ES-I3 (cell line): ENCODE results near the gene ATRN.
A peak's percentile ranks its signal among the peaks of the same experiment; 100 is the strongest.
"Not testable (repeated sequence)": the region's sequence is repeated elsewhere in the genome, so short reads cannot be mapped to it uniquely, and the experiment has no call there.

ENCODE experiments used
- H3K36me3 ChIP-seq: 2 replicates; pipeline ENCODE4 v1.6.1; 2013; ENCODE audit warnings: mild to moderate bottlenecking, low read length, control low read depth, moderate library complexity; ENCODE audit not compliant: insufficient read depth
- H3K4me1 ChIP-seq: 2 replicates; pipeline ENCODE4 v1.6.1; 2013; ENCODE audit warnings: mild to moderate bottlenecking, control low read depth, low read length; ENCODE audit not compliant: insufficient read depth
- H3K9ac ChIP-seq: 2 replicates; pipeline ENCODE4 v1.6.1; 2013; ENCODE audit warnings: low read depth, mild to moderate bottlenecking, low read length, moderate library complexity
- H3K9me3 ChIP-seq: 2 replicates; pipeline ENCODE4 v1.6.1; 2013; ENCODE audit warnings: mild to moderate bottlenecking, low read length, moderate library complexity; ENCODE audit not compliant: control insufficient read depth, insufficient read depth

Gene ATRN

GRCh38 chr20:3452690-3453089, 18.1 kb upstream of the ATRN start:
- H3K9me3 ChIP-seq, result no peaks in the 10 kb centered on the region
- H3K4me1 ChIP-seq, result peaks cover 3% of the 10 kb centered on the region; the same call in 1 of the 2 replicates
- H3K36me3 ChIP-seq, result no peaks in the 10 kb centered on the region
- no peak overlapping the region for H3K9ac ChIP-seq

GRCh38 chr20:3454831-3455230, 16.0 kb upstream of the ATRN start:
- Histone ChIP-seq H3K36me3 (no peaks in the 10 kb centered on the region), H3K9me3 (no peaks in the 10 kb centered on the region), H3K4me1 (peaks cover 3% of the 10 kb centered on the region; the same call in 1 of the 2 replicates), H3K9ac (no peak overlapping the region)

- H3K9me3 ChIP-seq, result no peaks in the 10 kb centered on the region
- H3K4me1 ChIP-seq, result peaks cover 3% of the 10 kb centered on the region; the same call in 1 of the 2 replicates
- H3K9ac ChIP-seq, result no peak overlapping the region
- no peaks in the 10 kb centered on the region for H3K36me3 ChIP-seq
These were observed 14.2 kb upstream of the ATRN start for GRCh38 chr20:3456648-3457047.

- Histone ChIP-seq H3K9ac (no peak overlapping the region), H3K36me3 (no peaks in the 10 kb centered on the region)
These were observed 10.9 kb upstream of the ATRN start for GRCh38 chr20:3459881-3460307.

GRCh38 chr20:3461211-3461771, 9.5 kb upstream of the ATRN start:
- no peaks in the 10 kb centered on the region for H3K9me3 ChIP-seq
- no peaks in the 10 kb centered on the region for H3K4me1 ChIP-seq
- no peaks in the 10 kb centered on the region for H3K36me3 ChIP-seq
- H3K9ac ChIP-seq, result no peak overlapping the region

More at GRCh38 chr20:3459881-3460307, 10.9 kb upstream of the ATRN start:
- no peaks in the 10 kb centered on the region for H3K9me3 ChIP-seq
- no peaks in the 10 kb centered on the region for H3K4me1 ChIP-seq

GRCh38 chr20:3461911-3462677, 8.7 kb upstream of the ATRN start:
- H3K36me3 ChIP-seq, result no peaks in the 10 kb centered on the region
- no peaks in the 10 kb centered on the region for H3K4me1 ChIP-seq
- H3K9me3 ChIP-seq, result no peaks in the 10 kb centered on the region
- no peak overlapping the region for H3K9ac ChIP-seq

- H3K36me3 ChIP-seq, result no peaks in the 10 kb centered on the region
- H3K4me1 ChIP-seq, result no peaks in the 10 kb centered on the region
- no peak overlapping the region for H3K9ac ChIP-seq
- H3K9me3 ChIP-seq, result no peaks in the 10 kb centered on the region
These were observed 6.7 kb upstream of the ATRN start for GRCh38 chr20:3464166-3464565.

GRCh38 chr20:3465301-3465700, 5.5 kb upstream of the ATRN start:
- no peak overlapping the region for H3K9ac ChIP-seq
- no peaks in the 10 kb centered on the region for H3K4me1 ChIP-seq
- H3K36me3 ChIP-seq, result no peaks in the 10 kb centered on the region
- no peaks in the 10 kb centered on the region for H3K9me3 ChIP-seq

GRCh38 chr20:3470208-3470626, 601 bp upstream of the ATRN start:
- H3K4me1 ChIP-seq, result no peaks in the 10 kb centered on the region
- no peaks in the 10 kb centered on the region for H3K9me3 ChIP-seq
- H3K36me3 ChIP-seq, result no peaks in the 10 kb centered on the region
- peak overlapping the region; percentile 96 for H3K9ac ChIP-seq

- no peaks in the 10 kb centered on the region for H3K9me3 ChIP-seq
- H3K9ac ChIP-seq, result peak overlapping the region; percentile 96
- H3K4me1 ChIP-seq, result no peaks in the 10 kb centered on the region
- no peaks in the 10 kb centered on the region for H3K36me3 ChIP-seq
These were observed 691 bp downstream of the ATRN start for GRCh38 chr20:3471397-3472021.

- H3K9ac ChIP-seq, result peak overlapping the region; percentile 96
- H3K4me1 ChIP-seq, result no peaks in the 10 kb centered on the region
- H3K9me3 ChIP-seq, result no peaks in the 10 kb centered on the region
- no peaks in the 10 kb centered on the region for H3K36me3 ChIP-seq
These were observed 1.3 kb downstream of the ATRN start for GRCh38 chr20:3472105-3472504.

- Histone ChIP-seq H3K36me3 (no peaks in the 10 kb centered on the region), H3K4me1 (no peaks in the 10 kb centered on the region), H3K9me3 (no peaks in the 10 kb centered on the region), H3K9ac (no peak overlapping the region)
These were observed 2.5 kb downstream of the ATRN start for GRCh38 chr20:3473324-3473723.

- Histone ChIP-seq H3K4me1 (no peaks in the 10 kb centered on the region), H3K9me3 (no peaks in the 10 kb centered on the region), H3K36me3 (no peaks in the 10 kb centered on the region), H3K9ac (no peak overlapping the region)
These were observed 3.1 kb downstream of the ATRN start for GRCh38 chr20:3473944-3474343.

- H3K4me1 ChIP-seq, H3K9me3 ChIP-seq, H3K9ac ChIP-seq, H3K36me3 ChIP-seq: not testable (repeated sequence)
These were observed 6.4 kb downstream of the ATRN start for GRCh38 chr20:3477003-3477860.
